ENCODE results near the gene PLEKHA8. TPM values are rescaled to one million over a fixed set of nuclear protein-coding genes. Genes with fewer than 3 reads are reported as not detected.

PLEKHA8 gene
- total RNA-seq, 8 experiments from 2014 or later = 7.7 to 35.3 (median 24.7) TPM

DNA sequence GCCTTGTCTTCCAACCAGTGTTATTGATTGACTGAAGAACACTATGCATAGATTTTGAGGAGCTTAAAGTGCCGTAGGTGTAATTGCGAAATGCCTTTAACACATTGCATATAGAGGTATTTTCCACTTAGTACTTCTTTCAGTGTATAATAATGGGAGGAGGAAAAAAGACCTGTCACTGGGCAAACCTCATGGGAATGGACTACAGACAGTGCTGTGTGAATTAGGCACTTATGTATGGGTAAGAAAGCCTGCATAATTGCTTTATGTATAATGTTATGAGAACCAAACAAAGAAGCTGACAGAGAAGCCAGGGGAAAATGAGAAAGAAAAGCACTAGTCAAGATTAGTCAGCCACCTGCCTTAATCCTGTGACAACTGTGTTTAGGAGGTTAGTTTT, 26.2 kb upstream of the PLEKHA8 start:
- 65 to 100% (median 80%) methylated on average over 1 to 2 of the region's 2 CpGs; no CpG with 5 or more reads in 3 of the 10 experiments for WGBS, 10 experiments
- peak overlapping the region in 1 of 2 donors; percentile 7 for H3K27ac ChIP-seq
- ATAC-seq (replicated peaks in 6 of 8) = peak in 6 of 8 experiments; percentile 56 to 92 (median 73)
- in situ Hi-C loops (cut with MboI; ENCODE audit: low pct_unique_long_range_greater_than_20kb in 2 of 9, low sequenced_read_pairs in 9 of 9, unreplicated experiment in 9 of 9) = no loop called here
- peaks cover 22 to 43% of the 10 kb centered on the region in 2 donors for H3K4me1 ChIP-seq (replicated peaks in 1 of 2)
- no peak overlapping the region for H3K4me3 ChIP-seq

DNA sequence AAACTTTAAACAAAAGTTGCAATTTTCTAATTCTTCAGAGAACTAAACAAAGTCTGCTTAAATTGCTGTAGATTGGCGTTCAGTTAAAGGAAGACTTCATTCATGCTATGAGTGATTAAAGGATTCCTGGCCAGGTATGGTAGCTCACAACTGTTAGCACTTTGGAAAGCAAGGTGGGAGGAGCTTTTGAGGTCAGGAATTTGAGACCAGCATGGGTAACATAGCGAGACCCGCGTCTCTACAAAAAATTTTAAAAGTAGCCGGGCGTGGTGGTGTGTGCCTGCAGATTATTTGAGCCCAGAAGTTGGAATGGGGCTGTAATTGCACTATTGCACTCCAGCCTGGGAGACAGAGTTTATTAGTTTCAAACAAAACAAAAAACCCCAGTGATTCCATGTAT, 25.1 kb upstream of the PLEKHA8 start:
- WGBS, 10 experiments = 50 to 100% (median 79%) methylated on average over 1 to 5 of the region's 6 CpGs; no CpG with 5 or more reads in 1 of the 10 experiments
- in situ Hi-C loops (cut with MboI; ENCODE audit: low pct_unique_long_range_greater_than_20kb in 2 of 9, low sequenced_read_pairs in 9 of 9, unreplicated experiment in 9 of 9) = no loop called here

DNA sequence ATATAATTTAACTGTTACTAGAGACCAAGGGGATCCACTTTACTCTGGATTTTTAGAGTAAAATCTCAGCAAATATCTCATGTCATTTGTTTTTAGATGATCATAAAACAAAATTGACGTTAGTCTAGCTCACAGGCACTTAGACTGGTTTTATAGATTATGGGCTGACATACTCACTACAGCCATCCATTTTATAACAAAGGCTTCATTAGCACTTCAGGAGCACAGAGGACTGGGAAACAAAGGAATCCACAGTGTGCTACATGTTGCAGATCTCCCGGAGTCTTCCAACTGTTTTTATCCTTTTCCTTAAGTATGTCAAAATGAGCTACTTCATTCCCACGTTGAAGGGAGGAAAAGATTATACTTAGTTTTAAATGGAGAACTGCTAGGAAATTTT, 22.7 kb upstream of the PLEKHA8 start:
- in situ Hi-C loops (cut with MboI; ENCODE audit: low pct_unique_long_range_greater_than_20kb in 2 of 9, low sequenced_read_pairs in 9 of 9, unreplicated experiment in 9 of 9) = no loop called here
- WGBS, 10 experiments = 0 to 52% (median 12%) methylated on average over 1 to 3 of the region's 3 CpGs
- peak in 5 of 8 experiments; percentile 70 to 76 (median 71) for ATAC-seq (replicated peaks in 6 of 8)
- peak overlapping the region in 1 of 2 donors; percentile 37 for H3K27ac ChIP-seq
- peaks cover 20 to 41% of the 10 kb centered on the region in 2 donors for H3K4me1 ChIP-seq (replicated peaks in 1 of 2)
- no peak overlapping the region for H3K4me3 ChIP-seq

More for the DNA sequence above, 25.1 kb upstream of the PLEKHA8 start:
- Histone ChIP-seq H3K4me3 (no peak overlapping the region), H3K27ac (no peak overlapping the region), H3K4me1 (replicated peaks in 1 of 2) (peaks cover 22 to 43% of the 10 kb centered on the region in 2 donors)
- ATAC-seq (replicated peaks in 6 of 8) = no peak

DNA sequence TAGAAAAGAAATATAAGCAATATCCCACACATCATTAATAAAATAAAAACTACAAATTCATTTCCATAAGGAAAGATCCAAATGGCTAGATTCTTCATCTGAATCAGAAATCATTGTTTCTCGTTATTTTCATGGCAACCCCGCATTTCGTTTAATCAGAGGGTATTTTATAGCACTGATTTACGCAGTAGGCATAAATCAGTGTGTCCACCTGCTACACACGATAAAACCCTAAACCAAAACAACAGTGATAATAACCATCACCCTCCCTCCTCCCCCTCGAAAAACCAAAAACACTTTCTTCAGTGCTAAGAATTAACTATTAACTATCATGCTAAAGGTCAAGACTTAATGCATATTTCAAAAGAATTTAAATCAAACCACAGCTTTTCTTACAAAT, 18.2 kb upstream of the PLEKHA8 start:
- in situ Hi-C loops (cut with MboI; ENCODE audit: low pct_unique_long_range_greater_than_20kb in 2 of 9, low sequenced_read_pairs in 9 of 9, unreplicated experiment in 9 of 9) = no loop called here

DNA sequence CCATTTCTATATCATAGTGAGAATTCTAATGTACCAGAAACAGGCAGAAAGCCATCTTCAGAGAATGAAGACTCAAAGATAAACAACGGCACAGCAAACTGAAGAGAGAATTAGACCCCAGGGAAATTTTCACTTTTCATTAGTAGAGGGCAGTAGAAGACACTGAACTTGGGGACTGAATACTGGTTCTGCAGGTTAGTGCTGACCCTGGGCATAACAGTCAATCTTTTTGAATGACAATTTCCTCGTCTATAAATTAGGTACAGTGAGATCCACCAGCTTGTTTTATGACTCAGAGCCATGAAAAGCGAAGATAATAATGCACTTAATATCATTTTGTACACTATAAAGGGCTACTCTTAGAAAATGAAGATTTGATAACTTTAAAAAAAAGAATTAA, 15.5 kb upstream of the PLEKHA8 start:
- no peak overlapping the region for H3K27ac ChIP-seq
- H3K4me1 ChIP-seq (replicated peaks in 1 of 2) = no peaks in the 10 kb centered on the region
- no peak for ATAC-seq (replicated peaks in 6 of 8)
- WGBS, 10 experiments = 83 to 100% (median 93%) methylated on average over 1 to 3 of the region's 3 CpGs; no CpG with 5 or more reads in 1 of the 10 experiments
- in situ Hi-C loops (cut with MboI; ENCODE audit: low pct_unique_long_range_greater_than_20kb in 2 of 9, low sequenced_read_pairs in 9 of 9, unreplicated experiment in 9 of 9) = no loop called here
- H3K4me3 ChIP-seq = no peak overlapping the region

More for the DNA sequence above, 18.2 kb upstream of the PLEKHA8 start:
- Histone ChIP-seq H3K4me1 (replicated peaks in 1 of 2) (peaks cover 8 to 11% of the 10 kb centered on the region in 2 donors), H3K4me3 (no peak overlapping the region), H3K27ac (no peak overlapping the region)
- WGBS, 10 experiments = 70 to 100% (median 86%) methylated on average over 1 to 6 of the region's 6 CpGs; no CpG with 5 or more reads in 1 of the 10 experiments
- ATAC-seq (replicated peaks in 6 of 8) = no peak

DNA sequence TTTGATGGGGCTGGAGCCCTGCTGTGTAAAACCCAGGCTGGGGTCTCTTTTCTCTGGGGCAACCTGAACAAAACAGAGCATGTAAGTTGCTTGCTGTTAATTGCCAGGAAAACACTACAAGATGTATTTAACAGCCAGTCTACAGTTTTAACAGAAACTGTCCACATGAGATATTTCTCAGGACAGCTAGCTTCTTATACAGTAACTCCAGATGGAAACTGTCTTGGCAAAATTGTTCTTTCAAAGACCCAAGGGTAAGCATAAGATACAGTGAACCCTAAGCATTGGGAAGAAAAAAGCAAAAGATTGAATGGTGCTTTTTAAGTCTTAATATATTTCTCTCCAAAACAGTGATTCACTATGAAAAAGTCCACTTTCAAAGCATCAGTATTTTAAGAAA, 9.8 kb upstream of the PLEKHA8 start:
- ATAC-seq (replicated peaks in 6 of 8) = no peak
- H3K4me3 ChIP-seq = no peak overlapping the region
- no peak overlapping the region for H3K27ac ChIP-seq
- in situ Hi-C loops (cut with MboI; ENCODE audit: low pct_unique_long_range_greater_than_20kb in 2 of 9, low sequenced_read_pairs in 9 of 9, unreplicated experiment in 9 of 9) = no loop called here
- H3K4me1 ChIP-seq (replicated peaks in 1 of 2) = no peaks in the 10 kb centered on the region

DNA sequence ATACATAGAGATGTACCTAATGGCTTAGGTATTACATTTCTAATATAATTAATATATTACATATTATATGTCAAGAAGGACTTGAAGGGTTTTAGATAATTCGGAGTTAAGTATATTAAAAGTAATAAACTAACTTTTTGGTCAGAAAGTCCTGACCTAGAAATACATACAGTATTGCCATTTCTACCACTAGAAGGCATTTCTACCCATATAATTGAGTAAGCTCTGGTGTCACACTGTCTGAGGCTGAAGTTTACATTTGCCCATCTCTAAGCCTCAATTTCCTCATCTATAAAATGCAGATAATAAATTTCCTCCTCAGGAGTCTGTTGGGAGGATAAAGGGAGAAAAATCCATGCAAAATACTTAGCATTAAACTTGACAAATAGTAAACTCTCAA, 8.8 kb upstream of the PLEKHA8 start:
- ATAC-seq (replicated peaks in 6 of 8) = peak in 1 of 8 experiments; percentile 45
- Histone ChIP-seq H3K27ac (no peak overlapping the region), H3K4me3 (no peak overlapping the region), H3K4me1 (replicated peaks in 1 of 2) (no peaks in the 10 kb centered on the region)
- 15 to 100% (median 80%) methylated on average over 1 of the region's 1 CpG; no CpG with 5 or more reads in 4 of the 10 experiments for WGBS, 10 experiments
- in situ Hi-C loops (cut with MboI; ENCODE audit: low pct_unique_long_range_greater_than_20kb in 2 of 9, low sequenced_read_pairs in 9 of 9, unreplicated experiment in 9 of 9) = no loop called here

DNA sequence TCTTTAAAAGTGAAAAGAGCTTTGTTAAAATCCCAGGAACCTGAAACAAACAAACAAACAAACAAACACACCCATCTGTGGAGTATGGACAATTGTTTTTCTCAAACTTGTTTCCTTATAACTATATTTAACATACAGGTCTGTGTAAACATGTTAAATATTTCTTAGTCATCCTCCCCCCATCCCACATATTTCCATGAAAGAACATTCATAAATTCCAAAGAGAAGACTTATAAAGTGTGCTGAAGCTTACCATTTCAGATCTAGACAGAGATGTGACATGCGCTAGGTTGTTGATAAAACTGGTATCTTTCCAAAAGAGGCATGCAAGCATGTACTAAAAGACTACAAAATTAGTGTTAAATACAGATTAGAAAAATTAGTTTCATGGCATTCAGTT, 8.3 kb upstream of the PLEKHA8 start:
- Histone ChIP-seq H3K4me3 (no peak overlapping the region), H3K27ac (no peak overlapping the region), H3K4me1 (replicated peaks in 1 of 2) (peaks cover 0 to 2% of the 10 kb centered on the region in 2 donors)
- in situ Hi-C loops (cut with MboI; ENCODE audit: low pct_unique_long_range_greater_than_20kb in 2 of 9, low sequenced_read_pairs in 9 of 9, unreplicated experiment in 9 of 9) = no loop called here
- 80 to 100% (median 83%) methylated on average over 1 of the region's 1 CpG; no CpG with 5 or more reads in 5 of the 10 experiments for WGBS, 10 experiments
- peak in 1 of 8 experiments; percentile 62 for ATAC-seq (replicated peaks in 6 of 8)

DNA sequence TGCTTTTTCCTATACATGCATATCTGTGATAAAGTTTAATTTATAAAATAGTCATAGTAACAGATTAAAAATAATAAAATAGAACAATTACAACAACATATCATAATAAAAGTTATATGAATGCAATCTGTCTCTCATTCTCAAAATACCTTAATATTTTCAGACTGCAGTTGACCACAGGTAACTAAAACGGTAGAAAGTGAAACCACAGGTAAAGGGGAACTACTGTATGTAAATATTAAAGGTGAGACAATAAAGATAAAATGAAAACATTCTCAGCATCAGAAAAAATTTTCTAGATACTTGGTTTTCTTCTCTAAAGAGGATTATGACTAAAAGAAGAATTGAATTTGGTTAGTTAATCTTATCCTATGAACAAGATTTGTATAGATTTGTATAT, 7.7 kb upstream of the PLEKHA8 start:
- in situ Hi-C loops (cut with MboI; ENCODE audit: low pct_unique_long_range_greater_than_20kb in 2 of 9, low sequenced_read_pairs in 9 of 9, unreplicated experiment in 9 of 9) = no loop called here
- Histone ChIP-seq H3K4me3 (no peak overlapping the region), H3K27ac (no peak overlapping the region), H3K4me1 (replicated peaks in 1 of 2) (peaks cover 3 to 5% of the 10 kb centered on the region in 2 donors)
- WGBS, 10 experiments = 0 to 100% (median 88%) methylated on average over 1 of the region's 1 CpG
- ATAC-seq (replicated peaks in 6 of 8) = no peak

DNA sequence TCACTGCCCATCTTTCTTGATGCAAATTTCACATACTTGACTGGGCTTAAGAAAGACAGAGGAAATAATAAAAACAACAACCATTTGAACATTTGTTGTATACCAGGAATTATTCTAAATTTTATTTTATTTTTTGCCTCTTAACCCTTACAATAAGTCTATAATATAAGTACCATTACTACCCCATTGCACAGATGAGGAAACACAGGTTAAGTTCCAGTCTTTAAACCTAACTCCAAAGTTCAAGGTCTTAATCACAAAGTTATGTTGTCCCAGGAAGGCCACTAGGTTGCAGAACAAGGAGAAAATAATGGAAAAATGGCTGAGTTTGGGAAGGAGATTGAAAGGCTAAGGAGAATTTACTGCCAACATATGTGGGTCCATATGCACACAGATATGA, 5.2 kb upstream of the PLEKHA8 start:
- Histone ChIP-seq H3K4me1 (replicated peaks in 1 of 2) (peaks cover 5% of the 10 kb centered on the region in 2 donors), H3K27ac (no peak overlapping the region), H3K4me3 (no peak overlapping the region)
- in situ Hi-C loops (cut with MboI; ENCODE audit: low pct_unique_long_range_greater_than_20kb in 2 of 9, low sequenced_read_pairs in 9 of 9, unreplicated experiment in 9 of 9) = no loop called here
- no peak for ATAC-seq (replicated peaks in 6 of 8)

DNA sequence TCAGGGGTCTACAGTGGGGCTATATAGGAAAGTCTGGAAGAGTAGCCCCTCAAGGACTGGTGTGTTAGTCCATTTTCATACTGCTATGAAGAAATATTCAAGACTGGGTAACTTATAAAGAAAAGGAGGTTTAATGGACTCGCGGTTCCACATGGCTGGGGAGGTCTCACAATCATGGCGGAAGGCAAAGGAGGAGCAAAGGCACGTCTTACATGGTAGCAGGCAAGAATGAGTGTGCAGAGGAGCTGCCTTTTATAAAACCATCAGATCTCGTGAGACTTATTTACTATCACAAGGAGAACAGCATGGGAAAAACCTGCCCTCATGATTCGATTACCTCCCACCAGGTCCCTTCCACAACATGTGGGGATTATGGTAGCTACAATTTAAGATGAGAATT, 4.7 kb upstream of the PLEKHA8 start:
- WGBS, 10 experiments = 80 to 92% (median 86%) methylated on average over 1 to 5 of the region's 6 CpGs; no CpG with 5 or more reads in 7 of the 10 experiments
- in situ Hi-C loops (cut with MboI; ENCODE audit: low pct_unique_long_range_greater_than_20kb in 2 of 9, low sequenced_read_pairs in 9 of 9, unreplicated experiment in 9 of 9) = no loop called here
- H3K4me3 ChIP-seq = no peak overlapping the region
- H3K4me1 ChIP-seq (replicated peaks in 1 of 2) = peaks cover 5% of the 10 kb centered on the region in 2 donors
- no peak for ATAC-seq (replicated peaks in 6 of 8)
- H3K27ac ChIP-seq = no peak overlapping the region

DNA sequence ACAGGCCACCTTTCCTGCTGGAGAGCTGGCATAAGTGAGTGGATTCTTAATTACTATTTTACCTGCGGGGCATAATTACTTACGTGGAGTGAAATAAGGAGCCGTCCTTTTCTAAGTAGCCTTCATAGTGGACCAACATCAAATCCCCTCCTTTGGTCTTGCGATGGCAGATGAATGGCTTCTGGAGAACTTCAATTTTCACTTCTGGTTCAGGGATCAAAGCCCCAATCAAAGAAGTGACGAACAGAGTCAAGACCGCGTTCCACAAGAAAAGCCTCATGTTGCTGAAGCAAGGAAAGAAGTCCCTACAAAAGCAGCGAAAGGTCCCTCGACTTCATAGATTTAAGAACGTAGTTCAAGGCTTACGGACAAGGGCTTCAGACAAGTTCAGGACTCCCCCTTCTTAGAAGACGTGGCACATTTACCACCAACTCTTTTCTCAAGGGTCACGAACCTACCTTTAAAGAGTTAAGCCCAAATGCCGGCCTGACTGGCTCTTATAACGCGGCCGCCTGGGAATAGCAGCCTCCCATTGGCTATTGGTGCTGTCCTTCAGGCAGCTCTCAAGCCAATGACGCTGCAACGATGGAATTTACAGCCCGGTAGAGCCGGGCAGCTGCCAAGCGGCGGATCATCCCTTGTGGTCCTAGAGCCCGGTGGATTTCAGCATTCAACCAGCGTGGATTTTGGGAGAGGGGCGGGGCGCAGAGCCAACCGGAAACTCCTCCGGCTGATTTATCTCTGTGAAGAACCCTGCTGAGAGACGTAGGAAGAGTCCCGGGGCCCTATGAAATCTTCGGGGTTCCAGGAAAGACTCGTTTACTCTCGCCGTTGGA, 1.8 kb upstream of the PLEKHA8 start, which contains the start of gene FKBP14:
Gene FKBP14 (minus strand): TSS at position 474 of the 836 bp plus-strand sequence. CDS start 194 bp downstream, at position 280.
- peak within 1 kb of the TSS; percentile 74 to 99 (median 79) for H3K4me3 ChIP-seq
- in situ Hi-C loops (cut with MboI; ENCODE audit: low pct_unique_long_range_greater_than_20kb in 2 of 9, low sequenced_read_pairs in 9 of 9, unreplicated experiment in 9 of 9) = no loop called here
- peak; percentile 82 to 92 (median 88) for ATAC-seq (replicated peaks in 6 of 8)
- WGBS, 10 experiments = 0 to 5% (median 0%) methylated on average over 3 to 20 of the region's 35 CpGs
- H3K27ac ChIP-seq = peak within 1 kb of the TSS; percentile 3 to 33
- peaks cover 15 to 19% of the 10 kb centered on the region in 2 donors for H3K4me1 ChIP-seq (replicated peaks in 1 of 2)

DNA sequence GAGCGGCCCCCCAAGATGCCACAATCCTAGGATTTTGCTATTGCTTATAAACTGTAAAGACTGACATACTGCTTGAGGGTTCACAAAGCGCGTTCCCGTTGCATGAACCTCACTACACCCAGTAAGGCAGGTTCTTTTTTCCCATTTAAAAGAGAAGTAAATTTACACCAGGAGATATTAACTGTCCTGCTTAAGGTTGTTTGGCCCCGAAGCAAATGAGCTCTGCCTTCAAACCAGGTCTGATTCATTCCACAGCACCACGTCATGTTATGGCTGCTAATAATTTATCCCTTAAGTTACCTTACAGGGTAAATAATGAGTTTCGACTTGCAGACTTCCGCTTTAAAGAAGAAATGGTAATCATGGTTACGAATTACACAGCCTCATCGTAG, 1.2 kb upstream of the PLEKHA8 start:
- peak in 5 of 8 experiments; percentile 0 to 3 (median 1) for ATAC-seq (replicated peaks in 6 of 8)
- H3K27ac ChIP-seq = peak overlapping the region; percentile 3 to 33
- in situ Hi-C loops (cut with MboI; ENCODE audit: low pct_unique_long_range_greater_than_20kb in 2 of 9, low sequenced_read_pairs in 9 of 9, unreplicated experiment in 9 of 9) = no loop called here
- 0 to 5% (median 1%) methylated on average over 2 to 10 of the region's 10 CpGs for WGBS, 10 experiments
- peak overlapping the region; percentile 74 to 99 (median 79) for H3K4me3 ChIP-seq
- H3K4me1 ChIP-seq (replicated peaks in 1 of 2) = peaks cover 21% of the 10 kb centered on the region in 2 donors

Data from motor neuron (in vitro differentiated cells).